B cell (primary cell): ENCODE results near the gene AFAP1L1. TPM values are rescaled to one million over a fixed set of nuclear protein-coding genes. Genes with fewer than 3 reads are reported as not detected.

ENCODE experiments used
- ATAC-seq: fragments of 200-7000 bp; cut with Tn5 transposase; one replicate; pipeline ENCODE4 v1.10.0; 2021; ENCODE audit warnings: low read depth, mild to moderate bottlenecking, moderate number of reproducible peaks, moderate library complexity
- CTCF ChIA-PET: fragments of 350-600 bp; sonication (Branson Sonifier 250); formaldehyde crosslinking; loops from one replicate; lab custom pipeline; 2021; ENCODE audit warnings: antibody characterized with exemption, inconsistent platforms; lab: Charles Lee
- POLR2A ChIA-PET: fragments of 350-600 bp; sonication (Branson Sonifier 250); formaldehyde crosslinking; loops from one replicate; lab custom pipeline; 2021; ENCODE audit warnings: antibody characterized with exemption; lab: Charles Lee
- DNase-seq: peaks from one replicate; pipeline ENCODE4 v3.0.0; 2013
- H2AFZ ChIP-seq: 2 replicates; pipeline ENCODE4 v1.6.1; 2012; ENCODE audit warnings: mild to moderate bottlenecking, low read depth, low read length; ENCODE audit not compliant: insufficient read depth, poor library complexity, severe bottlenecking
- H3K27ac ChIP-seq, 2 donors: 1 replicate in 1 of 2; 2 replicates in 1 of 2; pipeline ENCODE4 v1.5.1; 2012 to 2013; ENCODE audit warnings: low read length in 2 of 2, mild to moderate bottlenecking in 2 of 2, moderate library complexity in 1 of 2
- H3K27me3 ChIP-seq, 4 experiments: fragments of 200-600 bp in 1 of 4; sonication (generic) in 1 of 4; replicated peaks in 1 of 4; 1 replicate in 2 of 4; 2 replicates in 2 of 4; pipeline versions ENCODE4 v1.6.1 to v1.7.0; 2013 to 2016; ENCODE audit warnings: low read length in 3 of 4, mild to moderate bottlenecking in 2 of 4, mixed read lengths in 1 of 4, moderate library complexity in 1 of 4; ENCODE audit not compliant: insufficient read depth in 4 of 4, control insufficient read depth in 3 of 4; ENCODE audit errors: control extremely low read depth in 1 of 4
- H3K36me3 ChIP-seq, 2 experiments: replicated peaks in 1 of 2; 1 replicate in 1 of 2; 2 replicates in 1 of 2; pipeline versions ENCODE4 v1.6.1 to v1.7.1; 2013; ENCODE audit warnings: low read length in 1 of 2; ENCODE audit not compliant: insufficient read depth in 2 of 2, control insufficient read depth in 1 of 2; ENCODE audit errors: control extremely low read depth in 1 of 2, extremely low read depth in 1 of 2
- H3K4me1 ChIP-seq, 2 donors: fragments of 200-600 bp in 1 of 2; sonication (generic) in 1 of 2; 1 replicate in 1 of 2; 2 replicates in 1 of 2; pipeline versions ENCODE4 v1.5.1 to v1.6.1; 2013 to 2017; ENCODE audit warnings: low read length in 2 of 2; ENCODE audit not compliant: control insufficient read depth in 2 of 2, insufficient read depth in 2 of 2
- H3K4me2 ChIP-seq: replicated peaks from 2 replicates; pipeline ENCODE3; 2012; ENCODE audit warnings: mild to moderate bottlenecking, low read depth, low read length; ENCODE audit not compliant: poor library complexity, severe bottlenecking
- H3K4me3 ChIP-seq, 5 experiments: fragments of 200-600 bp in 1 of 5; sonication (generic) in 1 of 5; 1 replicate in 3 of 5; 2 replicates in 2 of 5; pipeline versions ENCODE4 v1.5.1 to v1.7.0; 2011 to 2016; ENCODE audit warnings: low read length in 4 of 5, mild to moderate bottlenecking in 4 of 5, low read depth in 2 of 5, control low read depth in 1 of 5, moderate library complexity in 1 of 5; ENCODE audit not compliant: insufficient read depth in 1 of 5; ENCODE audit errors: control extremely low read depth in 1 of 5, extremely low read depth in 1 of 5
- H3K79me2 ChIP-seq: fragments of 200-600 bp; sonication (generic); one replicate; pipeline ENCODE4 v1.6.0; 2016; ENCODE audit warnings: low read length; ENCODE audit not compliant: control insufficient read depth, insufficient read depth
- H3K9ac ChIP-seq: fragments of 200-600 bp; sonication (generic); 2 replicates; pipeline ENCODE4 v1.6.1; 2017; ENCODE audit warnings: mild to moderate bottlenecking, low read length, moderate library complexity
- H3K9me3 ChIP-seq, 3 donors: one replicate each; pipeline versions ENCODE4 v1.6.1 to v1.7.1; 2013; ENCODE audit warnings: low read length in 2 of 3; ENCODE audit not compliant: control insufficient read depth in 2 of 3, insufficient read depth in 1 of 3; ENCODE audit errors: control extremely low read depth in 1 of 3
- H4K20me1 ChIP-seq: 2 replicates; pipeline ENCODE4 v1.6.0; 2012; ENCODE audit warnings: mild to moderate bottlenecking, low read length; ENCODE audit not compliant: insufficient read depth, control insufficient read depth, poor library complexity, severe bottlenecking
- H3K27ac Mint-ChIP-seq: one replicate; pipeline ENCODE4 v1.8.0; 2021; ENCODE audit warnings: mixed read lengths
- H3K27me3 Mint-ChIP-seq: one replicate; pipeline ENCODE4 v1.8.0; 2021; ENCODE audit warnings: mixed read lengths
- H3K4me1 Mint-ChIP-seq: one replicate; pipeline ENCODE4 v1.8.0; 2021; ENCODE audit warnings: mixed read lengths
- H3K4me3 Mint-ChIP-seq: one replicate; pipeline ENCODE4 v1.8.0; 2021; ENCODE audit warnings: mixed read lengths
- H3K9me3 Mint-ChIP-seq: one replicate; pipeline ENCODE4 v1.8.0; 2022; ENCODE audit warnings: mixed read lengths; ENCODE audit not compliant: insufficient read depth
- EZH2 ChIP-seq: IDR thresholded peaks from 2 replicates; pipeline ENCODE4 v1.6.1; 2012; ENCODE audit warnings: borderline replicate concordance, low read depth, mild to moderate bottlenecking, moderate library complexity, low read length; ENCODE audit not compliant: insufficient read depth, poor library complexity, severe bottlenecking
- WGBS: methylation state at CpG from one replicate; pipeline ENCODE4 v1.1.5; 2013; ENCODE audit warnings: missing lambda C conversion rate; ENCODE audit not compliant: insufficient coverage; 5-methylcytosine and 5-hydroxymethylcytosine counted together
- intact Hi-C: fragments of 100-400 bp; cut with micrococcal nuclease; formaldehyde crosslinking; loops from one replicate; pipeline ENCODE4 v1.10.0; 2022
- polyA plus RNA-seq: library from polyadenylated mRNA; depleted of rRNA; stranded (reverse); fragments of >200 nt; gene quantifications from 2 replicates; pipeline ENCODE4 v1.2.3, GENCODE V29; 2012
- total RNA-seq, 2 donors: library from RNA; stranded (reverse); fragments of 120-200 nt in 1 of 2; gene quantifications; 1 replicate in 1 of 2; 2 replicates in 1 of 2; pipeline versions ENCODE4 v1.2.3 to v1.2.4, GENCODE V29; 2013 to 2022
- TF ChIP-seq, protein P1 (sequence below): fragments of 200-600 bp; IDR thresholded peaks from one replicate; pipeline ENCODE4 v1.8.0; 2022; ENCODE audit warnings: antibody characterized with exemption, mild to moderate bottlenecking

The AFAP1L1 gene
- total and polyA plus RNA-seq, 2 donors (not counting 1 experiment from before 2014, with no cell fraction given): not detected

DNA sequence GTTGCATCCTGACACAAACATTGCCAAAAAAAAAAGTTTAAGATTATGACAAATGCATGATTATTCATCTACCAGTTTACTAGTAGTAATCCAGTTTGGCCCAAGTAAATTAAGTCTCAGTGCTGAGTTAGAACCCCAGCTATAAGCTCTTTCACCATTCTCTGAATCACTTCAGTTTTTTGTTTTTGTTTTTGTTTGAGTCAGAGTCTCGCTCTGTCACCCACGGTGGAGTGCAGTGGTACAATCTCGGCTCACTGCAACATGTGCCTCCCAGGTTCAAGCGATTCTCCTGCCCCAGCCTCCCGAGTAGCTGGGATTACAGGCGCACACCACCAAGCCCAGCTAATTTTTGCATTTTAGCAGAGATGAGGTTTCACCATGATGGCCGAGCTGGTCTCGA, 84.7 kb downstream of the AFAP1L1 start:
- H3K27ac Mint-ChIP-seq: no peak overlapping the region
- 81% methylated on average over 8 of the region's 8 CpGs for WGBS
- no peaks in the 10 kb centered on the region for H3K27me3 Mint-ChIP-seq
- Histone ChIP-seq H3K79me2 (peaks cover 27% of the 10 kb centered on the region), H4K20me1 (no peaks in the 10 kb centered on the region), H3K27ac (no peak overlapping the region), H3K4me2 (no peak overlapping the region), H3K4me3 (no peak overlapping the region), H2AFZ (no peak overlapping the region), H3K4me1 (peaks cover 12 to 15% of the 10 kb centered on the region in 2 donors), H3K9me3 (peaks cover 0 to 3% (median 0%) of the 10 kb centered on the region in 3 donors), H3K9ac (no peak overlapping the region), H3K27me3 (no peaks in the 10 kb centered on the region), H3K36me3 (peaks cover 6 to 24% of the 10 kb centered on the region in 2 experiments)
- CTCF ChIA-PET: interaction anchor here (0.6 to 3.5 kb wide), 4 partner anchors 9 to 209 kb away, joined by 3 to 14 read pairs (median 8); no protein-coding TSS in a partner anchor
- no peak for TF ChIP-seq EZH2
- TF ChIP-seq, protein P1, sequence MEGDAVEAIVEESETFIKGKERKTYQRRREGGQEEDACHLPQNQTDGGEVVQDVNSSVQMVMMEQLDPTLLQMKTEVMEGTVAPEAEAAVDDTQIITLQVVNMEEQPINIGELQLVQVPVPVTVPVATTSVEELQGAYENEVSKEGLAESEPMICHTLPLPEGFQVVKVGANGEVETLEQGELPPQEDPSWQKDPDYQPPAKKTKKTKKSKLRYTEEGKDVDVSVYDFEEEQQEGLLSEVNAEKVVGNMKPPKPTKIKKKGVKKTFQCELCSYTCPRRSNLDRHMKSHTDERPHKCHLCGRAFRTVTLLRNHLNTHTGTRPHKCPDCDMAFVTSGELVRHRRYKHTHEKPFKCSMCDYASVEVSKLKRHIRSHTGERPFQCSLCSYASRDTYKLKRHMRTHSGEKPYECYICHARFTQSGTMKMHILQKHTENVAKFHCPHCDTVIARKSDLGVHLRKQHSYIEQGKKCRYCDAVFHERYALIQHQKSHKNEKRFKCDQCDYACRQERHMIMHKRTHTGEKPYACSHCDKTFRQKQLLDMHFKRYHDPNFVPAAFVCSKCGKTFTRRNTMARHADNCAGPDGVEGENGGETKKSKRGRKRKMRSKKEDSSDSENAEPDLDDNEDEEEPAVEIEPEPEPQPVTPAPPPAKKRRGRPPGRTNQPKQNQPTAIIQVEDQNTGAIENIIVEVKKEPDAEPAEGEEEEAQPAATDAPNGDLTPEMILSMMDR: no peak
- peaks cover 18% of the 10 kb centered on the region for H3K4me1 Mint-ChIP-seq
- intact Hi-C loops: loop anchor here (5.0 to 10.0 kb wide), 4 partner anchors 376 to 974 kb away; partner anchors contain the start of genes FBXO38 and PPARGC1B
- ATAC-seq (no peak), DNase-seq (no peak)
- no peaks in the 10 kb centered on the region for H3K9me3 Mint-ChIP-seq
- POLR2A ChIA-PET: no interaction called here
- H3K4me3 Mint-ChIP-seq: no peak overlapping the region
